Mesodermal cell (in vitro differentiated cells): ENCODE measurements around the gene NSMCE4A.
"Not testable (repeated sequence)": the region's sequence is repeated elsewhere in the genome, so short reads cannot be mapped to it uniquely, and the experiment has no call there.

Experiments
- H3K27ac ChIP-seq: 2 replicates; pipeline ENCODE4 v1.7.0; 2013; ENCODE audit warnings: mild to moderate bottlenecking, low read depth, low read length, moderate library complexity; ENCODE audit not compliant: severe bottlenecking
- H3K36me3 ChIP-seq: 2 replicates; pipeline ENCODE4 v1.7.1; 2013; ENCODE audit warnings: mild to moderate bottlenecking, low read length, moderate library complexity; ENCODE audit not compliant: control insufficient read depth, insufficient read depth
- H3K4me1 ChIP-seq: one replicate; pipeline ENCODE4 v1.7.1; 2013; ENCODE audit warnings: mild to moderate bottlenecking, low read length; ENCODE audit not compliant: insufficient read depth, control insufficient read depth, poor library complexity, severe bottlenecking
- H3K4me3 ChIP-seq: 2 replicates; pipeline ENCODE4 v1.7.0; 2013; ENCODE audit warnings: low read length, control low read depth, mild to moderate bottlenecking; ENCODE audit not compliant: insufficient read depth, poor library complexity, severe bottlenecking; ENCODE audit errors: extremely low read depth
- H3K9me3 ChIP-seq: 2 replicates; pipeline ENCODE4 v1.7.1; 2013; ENCODE audit warnings: mild to moderate bottlenecking, low read length, moderate library complexity; ENCODE audit not compliant: control insufficient read depth
- WGBS, 2 experiments: methylation state at CpG; one replicate each; pipeline ENCODE4 v1.1.5; 2013; ENCODE audit warnings: missing lambda C conversion rate in 2 of 2; ENCODE audit not compliant: insufficient coverage in 2 of 2; 5-methylcytosine and 5-hydroxymethylcytosine counted together

NSMCE4A gene

DNA sequence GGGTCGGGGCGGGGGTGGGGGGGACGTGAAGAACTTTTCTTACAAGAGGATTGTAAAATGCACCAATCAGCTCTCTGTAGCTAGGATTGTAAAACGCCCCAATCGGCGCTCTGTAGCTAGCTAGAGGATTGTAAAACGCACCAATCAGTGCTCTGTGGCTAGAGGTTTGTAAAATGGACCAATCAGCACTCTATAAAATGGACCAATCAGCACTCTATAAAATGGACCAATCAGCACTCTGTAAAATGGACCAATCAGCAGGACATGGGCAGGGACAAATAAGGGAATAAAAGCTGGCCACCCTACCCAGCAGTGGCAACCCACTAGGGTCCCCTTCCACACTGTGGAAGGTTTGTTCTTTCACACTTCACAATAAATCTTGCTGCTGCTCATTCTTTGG is 56.2 kb downstream of the NSMCE4A start:
- WGBS, 2 experiments = 85 to 95% methylated on average over 5 to 6 of the region's 7 CpGs
- H3K36me3 ChIP-seq = peaks cover 61% of the 10 kb centered on the region
- not testable (repeated sequence) for H3K9me3 ChIP-seq, H3K4me3 ChIP-seq, H3K4me1 ChIP-seq, H3K27ac ChIP-seq

DNA sequence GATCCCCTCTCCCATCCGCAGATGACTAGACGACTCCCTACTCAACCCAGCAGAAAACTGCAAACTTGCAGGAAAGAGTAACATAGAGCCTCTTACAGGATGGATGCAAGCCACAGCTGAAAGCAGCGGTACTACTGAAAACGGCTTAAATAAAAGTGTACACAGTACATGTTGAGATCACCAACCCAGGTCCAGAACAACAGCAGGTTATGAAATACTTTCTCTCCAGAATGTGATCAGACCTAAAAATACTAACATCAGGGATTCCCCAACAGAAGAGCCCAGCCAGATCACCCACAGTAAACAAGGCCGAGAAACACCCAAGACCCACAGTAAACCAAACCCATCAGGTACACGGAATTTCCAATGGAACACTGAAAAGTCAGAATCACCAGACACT is 60.4 kb downstream of the NSMCE4A start:
- Histone ChIP-seq H3K4me3 (no peak overlapping the region), H3K36me3 (peaks cover 77% of the 10 kb centered on the region), H3K27ac (no peak overlapping the region), H3K9me3 (no peaks in the 10 kb centered on the region), H3K4me1 (no peaks in the 10 kb centered on the region)
- WGBS, 2 experiments = 95 to 96% methylated on average over 2 to 5 of the region's 6 CpGs

DNA sequence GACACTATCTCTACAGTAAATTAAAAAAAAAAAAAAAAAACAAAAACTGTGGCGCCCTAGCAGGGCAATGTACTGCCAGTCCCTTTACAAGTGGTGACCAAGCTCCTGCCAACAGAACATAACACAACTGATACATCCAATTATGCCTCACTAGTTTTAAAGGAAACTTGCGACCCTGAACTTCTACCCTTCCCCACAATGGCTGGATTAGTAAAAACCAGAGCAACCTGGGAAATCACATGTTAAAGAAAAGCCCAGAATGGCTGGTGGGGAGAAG is 63.7 kb downstream of the NSMCE4A start:
- H3K9me3 ChIP-seq = no peaks in the 10 kb centered on the region
- H3K36me3 ChIP-seq = peaks cover 71% of the 10 kb centered on the region
- no peak overlapping the region for H3K27ac ChIP-seq
- H3K4me3 ChIP-seq = no peak overlapping the region
- no peaks in the 10 kb centered on the region for H3K4me1 ChIP-seq
- WGBS, 2 experiments = no CpG with 5 or more reads among the region's 2 CpGs

DNA sequence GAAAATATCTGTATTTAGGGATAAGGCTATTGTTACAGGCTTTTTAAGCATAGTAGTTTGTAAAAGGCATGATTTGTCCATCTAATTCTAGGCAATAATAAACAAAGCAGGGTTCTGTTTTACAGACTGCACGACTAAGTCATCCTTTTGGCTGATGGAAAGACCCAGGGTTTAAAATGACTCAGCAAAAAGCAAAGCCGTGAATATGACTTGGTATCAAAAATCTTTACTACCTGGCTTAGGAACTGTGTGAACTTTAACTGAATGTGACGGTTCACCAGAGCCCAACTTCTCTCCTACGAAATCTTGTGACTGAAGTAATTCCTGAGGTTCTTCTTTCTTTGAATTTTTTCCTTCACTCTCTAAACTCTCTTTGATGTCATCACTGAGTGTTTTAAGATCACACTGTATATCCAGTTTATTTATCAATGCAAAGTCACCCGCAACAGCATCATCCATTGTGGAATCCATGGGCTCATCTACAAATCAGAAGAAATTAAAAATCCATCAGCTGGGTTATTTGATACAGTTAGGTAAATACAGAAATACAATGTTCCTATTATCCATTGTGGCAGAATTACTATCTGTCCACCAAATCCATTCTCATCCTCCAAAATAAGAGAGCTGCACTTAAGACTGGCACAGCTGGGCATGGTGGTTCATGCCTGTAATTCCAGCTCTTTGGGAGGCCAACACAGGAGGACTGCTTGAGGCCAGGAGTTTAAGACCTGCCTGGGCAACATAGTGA is 64.2 kb downstream of the NSMCE4A start:
- H3K4me1 ChIP-seq = no peaks in the 10 kb centered on the region
- H3K27ac ChIP-seq = no peak overlapping the region
- peaks cover 67% of the 10 kb centered on the region for H3K36me3 ChIP-seq
- H3K9me3 ChIP-seq = no peaks in the 10 kb centered on the region
- WGBS, 2 experiments = 90 to 92% methylated on average over 3 to 4 of the region's 5 CpGs
- H3K4me3 ChIP-seq = no peak overlapping the region
